ENCODE measurements around the gene BCR.
A peak's percentile ranks its signal among the peaks of the same experiment; 100 is the strongest.

The BCR gene

DNA sequence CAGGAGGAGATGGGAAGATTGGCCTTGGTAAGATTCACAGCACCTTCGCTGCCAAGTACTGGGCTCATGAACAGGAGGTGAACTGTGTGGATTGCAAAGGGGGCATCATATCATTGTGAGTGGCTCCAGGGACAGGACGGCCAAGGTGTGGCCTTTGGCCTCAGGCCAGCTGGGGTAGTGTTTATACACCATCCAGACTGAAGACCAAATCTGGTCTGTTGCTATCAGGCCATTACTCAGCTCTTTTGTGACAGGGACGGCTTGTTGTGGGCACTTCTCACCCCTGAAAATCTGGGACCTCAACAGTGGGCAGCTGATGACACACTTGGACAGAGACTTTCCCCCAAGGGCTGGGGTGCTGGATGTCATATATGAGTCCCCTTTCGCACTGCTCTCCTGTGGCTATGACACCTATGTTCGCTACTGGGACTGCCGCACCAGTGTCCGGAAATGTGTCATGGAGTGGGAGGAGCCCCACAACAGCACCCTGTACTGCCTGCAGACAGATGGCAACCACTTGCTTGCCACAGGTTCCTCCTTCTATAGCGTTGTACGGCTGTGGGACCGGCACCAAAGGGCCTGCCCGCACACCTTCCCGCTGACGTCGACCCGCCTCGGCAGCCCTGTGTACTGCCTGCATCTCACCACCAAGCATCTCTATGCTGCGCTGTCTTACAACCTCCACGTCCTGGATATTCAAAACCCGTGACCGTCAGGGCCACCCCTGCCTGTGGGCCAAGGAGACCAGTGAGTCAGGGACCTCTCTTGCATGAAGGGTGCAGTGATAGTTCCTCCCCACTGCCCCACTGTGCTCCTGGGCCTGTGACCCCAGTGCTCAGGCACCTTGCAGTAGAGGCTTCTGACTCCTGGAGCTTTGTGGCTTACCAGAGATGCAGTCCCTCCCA is 83.6 kb downstream of the BCR start:
- DNase-seq (ENCODE audit: low spot score): peak; percentile 89

DNA sequence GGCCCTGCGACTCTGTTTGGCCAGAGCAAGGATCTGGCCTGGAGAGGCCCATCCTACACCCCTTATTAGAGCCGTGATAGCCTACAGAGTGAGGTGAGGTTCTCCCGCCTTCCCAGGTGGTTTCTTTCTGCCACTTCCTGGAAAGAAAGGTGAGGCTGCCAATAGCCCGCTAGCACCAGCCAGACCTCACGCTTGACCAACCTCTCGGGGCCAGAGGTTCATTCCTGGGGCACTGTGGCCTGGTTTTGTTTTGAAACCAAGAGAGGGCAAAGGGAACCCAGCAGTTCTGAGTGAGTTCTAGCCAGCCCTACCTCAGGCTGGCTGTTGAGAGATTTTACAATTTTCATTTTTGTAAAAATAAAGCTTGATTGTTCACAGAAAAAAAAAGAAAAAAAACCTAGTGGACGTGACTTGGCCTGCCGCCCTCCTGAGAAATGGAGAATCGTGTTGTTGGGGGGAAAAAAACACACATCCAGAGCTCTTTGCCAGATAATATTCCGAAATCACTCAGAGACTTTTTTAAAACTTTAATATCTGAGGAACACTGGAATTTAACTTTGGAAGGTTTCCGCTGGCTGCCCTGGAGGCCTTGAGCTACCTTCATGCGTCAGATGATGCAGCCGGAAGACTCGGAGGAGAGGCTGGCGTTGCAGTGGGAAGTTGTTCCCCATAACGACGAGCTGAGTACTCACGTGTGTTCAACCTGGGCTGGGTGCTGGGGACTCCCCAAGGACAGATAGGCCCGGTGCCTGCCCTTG is 84.5 kb downstream of the BCR start:
- peak; percentile 83 for DNase-seq (ENCODE audit: low spot score)

DNA sequence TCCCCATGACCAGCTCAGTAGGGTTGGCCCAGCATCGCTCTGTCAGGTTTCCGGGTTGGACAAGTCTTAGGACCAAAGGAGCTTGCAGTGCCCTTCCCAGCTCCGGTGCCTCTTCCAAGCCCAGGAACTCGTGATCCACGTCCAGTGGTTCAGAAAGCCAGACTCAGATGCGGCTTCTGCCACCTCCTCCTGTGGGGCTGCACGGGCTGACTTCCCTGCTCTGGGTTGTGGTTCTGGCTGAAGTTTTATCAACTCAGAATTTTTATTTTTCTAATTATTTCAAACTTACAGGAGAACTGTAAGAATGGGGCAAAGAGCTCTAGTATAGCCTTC is 85.0 kb downstream of the BCR start:
- DNase-seq (ENCODE audit: low spot score): no peak

DNA sequence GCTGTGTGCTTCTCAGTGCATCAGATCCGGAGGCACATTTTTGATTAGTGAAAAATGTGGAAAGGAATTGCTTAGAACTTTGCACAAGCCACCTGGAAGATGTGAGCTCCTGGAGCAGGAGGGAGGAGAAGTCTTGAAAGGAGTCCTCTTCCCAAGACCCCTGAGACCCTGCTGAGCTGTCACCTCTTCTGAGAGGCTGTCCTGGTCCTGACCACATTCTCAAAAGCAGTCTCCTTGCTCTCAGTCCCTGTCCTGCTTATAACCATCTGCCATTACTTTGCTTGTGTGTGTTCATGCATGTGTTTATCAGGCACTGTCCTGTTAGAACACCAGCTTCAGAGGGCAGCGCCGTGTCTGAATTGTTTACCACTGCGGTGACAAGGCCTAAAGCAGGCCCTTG is 86.5 kb downstream of the BCR start:
- DNase-seq (ENCODE audit: low spot score): no peak

DNA sequence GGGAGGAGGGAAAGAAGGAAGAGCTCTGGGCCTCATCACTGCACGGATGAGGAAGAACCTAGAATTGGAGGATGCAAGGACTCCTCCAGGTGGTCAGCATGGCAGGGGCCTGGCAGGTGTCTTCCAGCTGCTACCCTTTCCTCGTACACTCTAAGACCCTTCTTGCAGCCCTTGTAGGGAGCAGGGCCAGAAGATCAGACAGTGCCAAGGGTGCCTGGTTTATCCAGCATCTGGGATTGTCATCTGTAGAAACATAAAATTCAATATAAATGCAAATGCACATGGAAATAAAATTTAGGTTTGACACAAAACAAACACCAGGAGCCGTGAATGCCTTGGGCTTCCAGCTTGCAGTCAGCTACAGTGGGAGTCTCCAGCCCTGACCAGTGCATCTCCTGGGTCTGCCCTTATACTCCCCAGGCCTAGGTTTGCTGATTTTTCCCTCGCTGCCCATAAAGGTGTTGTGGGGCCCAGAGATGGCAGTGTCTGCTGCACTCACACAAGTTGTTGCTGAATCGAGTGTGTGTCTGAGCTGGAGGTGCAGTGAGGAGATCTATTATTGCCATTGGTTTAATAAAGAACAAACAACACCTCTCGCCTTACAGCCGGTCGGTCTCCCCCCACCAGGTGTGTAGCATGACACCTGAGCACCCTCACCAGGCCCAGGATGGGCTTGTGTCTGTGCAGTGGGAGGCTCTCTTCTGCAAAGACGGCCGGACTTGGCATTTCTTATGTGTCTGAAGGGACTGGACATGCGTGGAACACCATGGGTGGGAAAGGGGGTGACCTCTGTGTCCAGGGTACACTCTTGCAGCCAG is 87.1 kb downstream of the BCR start:
- no peak for DNase-seq (ENCODE audit: low spot score)

DNA sequence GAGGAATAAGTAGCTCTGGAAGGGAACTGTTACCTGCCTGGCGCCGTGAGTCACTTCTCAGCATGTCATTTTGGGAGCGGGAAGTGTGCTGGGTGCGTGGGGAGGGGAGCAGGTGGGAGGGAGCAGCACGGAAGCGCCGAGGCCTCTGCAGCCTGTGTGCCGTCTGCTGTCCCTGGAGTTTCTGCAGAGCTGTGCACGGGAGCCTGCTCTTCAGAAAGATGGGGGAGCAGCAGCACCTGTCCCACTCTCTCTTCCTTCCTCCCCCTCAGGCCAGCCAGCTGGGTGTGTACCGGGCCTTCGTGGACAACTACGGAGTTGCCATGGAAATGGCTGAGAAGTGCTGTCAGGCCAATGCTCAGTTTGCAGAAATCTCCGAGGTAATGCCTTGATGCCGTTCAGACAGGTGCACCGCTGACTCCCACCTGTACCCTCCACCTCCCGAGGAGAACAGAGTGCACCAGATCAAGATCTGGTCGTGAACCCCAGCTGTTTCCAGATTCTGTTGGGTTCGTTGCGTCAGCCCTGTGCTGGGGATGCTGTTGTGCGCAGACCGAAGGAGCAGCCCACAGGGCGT is 87.9 kb downstream of the BCR start:
- peak; percentile 28 for DNase-seq (ENCODE audit: low spot score)

DNA sequence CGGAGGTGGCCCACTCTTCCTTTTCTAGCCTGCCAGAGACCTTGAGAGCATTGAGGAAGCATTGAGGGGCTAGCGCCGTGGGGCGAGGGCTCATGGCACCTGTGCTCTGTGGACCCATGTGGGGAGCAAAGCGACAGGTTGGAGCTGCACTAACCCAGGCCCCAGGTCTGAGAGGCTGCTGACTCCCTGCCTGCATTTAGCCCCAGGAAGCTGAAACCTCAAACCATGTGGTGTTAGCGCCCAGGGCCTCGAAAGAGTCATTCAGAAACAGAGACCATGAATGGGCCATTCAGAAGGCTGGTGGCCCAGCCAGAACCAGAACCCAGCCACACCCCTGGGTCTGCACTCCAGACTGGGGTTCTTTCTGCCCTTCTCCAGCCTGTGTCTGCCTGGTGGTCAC is 88.6 kb downstream of the BCR start:
- no peak for DNase-seq (ENCODE audit: low spot score)

DNA sequence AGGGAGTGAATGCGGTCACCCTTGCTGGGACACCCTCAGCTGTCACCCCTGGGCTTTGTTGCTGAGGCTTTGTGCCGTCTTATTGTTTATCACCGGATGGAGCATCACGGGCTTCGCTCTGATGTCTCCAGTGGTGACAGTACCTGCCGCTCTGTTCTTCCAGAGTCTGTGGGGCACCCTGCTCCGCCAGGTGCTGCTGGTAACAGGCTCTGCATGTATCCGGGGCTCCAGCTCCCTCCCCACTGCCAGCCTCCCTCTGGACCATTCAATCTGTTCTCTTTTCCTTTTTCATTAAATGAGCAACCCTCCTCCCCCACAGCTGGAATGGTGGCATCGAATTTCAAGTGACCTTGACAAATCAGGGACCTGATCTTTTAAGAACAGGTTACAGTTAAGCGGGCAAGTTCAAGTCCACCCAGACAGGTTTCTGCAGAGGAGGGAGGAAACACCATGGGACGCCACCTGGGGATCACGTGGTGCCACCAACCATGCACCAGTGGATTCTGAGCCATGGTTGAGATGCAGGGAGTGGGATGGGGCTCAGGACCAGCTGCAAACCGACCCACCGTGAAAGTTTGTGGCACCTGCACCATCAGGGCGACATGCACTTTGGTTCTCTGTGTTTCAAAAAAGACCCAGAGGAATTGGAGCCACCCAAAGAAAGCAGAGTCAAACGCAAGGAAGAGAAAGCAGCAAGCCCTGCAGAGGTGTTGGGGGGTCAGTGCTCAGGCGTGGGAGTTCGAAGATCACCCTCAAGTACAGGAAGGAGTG is 89.3 kb downstream of the BCR start:
- no peak for DNase-seq (ENCODE audit: low spot score)

DNA sequence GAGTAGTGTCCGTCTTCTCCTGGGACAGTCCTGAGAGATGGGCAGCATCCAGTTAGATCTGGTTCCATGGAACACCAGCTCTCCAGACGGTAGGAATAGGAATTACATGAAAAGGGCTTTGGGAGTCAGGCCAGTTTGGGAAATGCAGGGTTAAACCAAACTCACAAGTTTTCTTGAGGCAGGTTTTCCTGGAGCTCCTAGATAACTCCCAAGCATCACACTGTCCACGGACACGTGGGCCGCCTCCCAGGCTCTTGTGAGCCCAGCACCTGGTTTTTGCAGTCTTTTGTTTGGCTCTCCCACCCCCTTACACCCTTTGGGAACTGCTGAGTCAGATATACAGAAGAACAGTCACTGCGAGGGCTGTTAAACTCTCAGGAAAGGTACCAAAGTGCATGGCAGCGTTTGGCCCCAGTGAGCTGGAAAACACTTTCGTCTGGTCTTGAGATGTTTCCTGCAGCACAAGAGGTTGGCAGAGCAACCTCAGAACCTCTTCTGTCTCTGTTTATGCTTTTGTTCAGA is 90.0 kb downstream of the BCR start:
- DNase-seq (ENCODE audit: low spot score): no peak

DNA sequence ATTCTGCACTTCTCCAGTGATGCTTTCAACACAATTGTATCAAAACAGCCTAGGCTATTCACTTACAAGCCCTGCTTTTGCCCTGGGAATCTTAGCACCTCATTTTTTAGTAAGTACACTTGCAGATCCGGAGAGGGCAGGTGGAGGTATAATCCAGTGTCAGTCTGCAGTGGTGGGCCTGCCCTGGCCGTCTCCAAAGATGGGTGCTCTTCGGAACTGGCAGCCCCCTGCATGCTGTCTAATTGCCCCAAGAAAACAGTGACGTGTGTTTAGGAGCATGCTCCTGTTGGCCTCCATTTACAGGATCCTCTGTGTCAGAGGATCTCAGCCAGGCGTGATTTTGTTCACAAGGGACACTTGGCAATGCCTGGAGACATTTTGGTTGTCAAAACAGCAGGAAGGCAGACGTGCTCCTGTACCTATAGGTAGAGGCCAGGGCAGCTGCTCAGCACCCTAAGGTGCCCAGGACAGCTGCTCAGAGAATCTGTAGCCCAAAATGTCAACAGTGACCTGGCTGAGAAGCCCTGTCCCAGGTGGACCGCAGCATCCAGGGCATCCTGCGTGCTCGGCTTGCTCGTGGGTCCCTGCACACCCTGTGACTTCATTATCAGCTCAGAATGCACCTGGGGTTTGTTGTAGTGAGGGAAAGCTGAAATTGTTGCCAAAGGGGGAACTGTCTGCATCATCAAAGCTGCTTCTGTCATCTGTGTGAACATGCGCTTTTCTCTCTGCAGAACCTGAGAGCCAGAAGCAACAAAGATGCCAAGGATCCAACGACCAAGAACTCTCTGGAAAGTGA is 90.7 kb downstream of the BCR start:
- no peak for DNase-seq (ENCODE audit: low spot score)

DNA sequence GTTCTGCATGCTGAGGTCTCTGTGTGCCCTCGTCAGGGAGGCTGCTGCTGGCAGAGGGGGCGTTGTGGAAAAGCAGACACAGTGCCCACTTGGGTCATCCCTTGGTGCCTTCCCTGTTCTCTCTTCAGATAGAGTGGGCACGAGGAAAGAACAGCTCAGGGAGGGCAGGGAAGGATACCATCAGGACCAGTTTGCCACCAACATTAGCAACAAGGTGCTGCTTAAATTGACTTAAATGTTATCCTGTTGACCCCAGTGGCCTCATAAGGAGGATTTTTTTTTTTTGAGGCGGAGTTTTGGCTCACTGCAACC is 91.2 kb downstream of the BCR start:
- DNase-seq (ENCODE audit: low spot score): no peak

DNA sequence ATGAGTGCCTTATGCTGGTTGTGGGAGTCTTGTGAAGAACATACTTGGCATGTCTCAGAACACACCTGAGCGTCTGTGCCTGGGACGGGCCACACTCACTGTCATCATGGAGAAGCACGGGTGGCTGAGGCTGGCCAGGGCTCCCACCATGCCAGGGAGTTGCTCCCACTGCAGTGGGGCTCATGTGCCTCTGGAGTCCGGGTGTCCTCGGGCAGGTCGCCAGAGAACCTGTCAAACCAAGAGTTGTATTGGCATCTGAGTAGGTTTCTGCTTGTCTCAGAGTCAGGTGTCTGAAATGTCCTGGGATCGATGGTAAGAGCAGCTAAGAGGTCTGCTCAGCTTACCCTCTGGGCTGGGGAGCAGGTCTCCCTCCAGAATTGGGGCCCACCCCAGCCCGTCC is 92.1 kb downstream of the BCR start:
- no peak for DNase-seq (ENCODE audit: low spot score)

DNA sequence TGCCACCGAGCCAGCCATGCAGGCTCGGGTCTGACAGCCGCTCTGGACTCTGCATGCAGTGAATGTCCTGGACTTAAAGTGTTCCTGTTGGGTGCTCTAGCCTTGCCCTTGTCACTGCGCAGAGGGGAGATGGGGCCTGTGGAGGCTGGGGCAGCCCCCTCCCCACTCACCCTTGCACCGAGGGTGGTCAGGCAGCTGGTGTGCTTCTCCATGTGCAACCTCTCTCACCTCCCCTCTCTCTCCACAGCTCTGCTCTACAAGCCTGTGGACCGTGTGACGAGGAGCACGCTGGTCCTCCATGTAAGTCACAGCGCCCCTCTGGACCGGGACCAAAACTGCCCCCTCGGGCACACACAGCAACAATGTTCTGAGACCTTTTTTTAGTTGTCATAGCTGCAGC is 92.5 kb downstream of the BCR start:
- DNase-seq (ENCODE audit: low spot score): no peak

DNA sequence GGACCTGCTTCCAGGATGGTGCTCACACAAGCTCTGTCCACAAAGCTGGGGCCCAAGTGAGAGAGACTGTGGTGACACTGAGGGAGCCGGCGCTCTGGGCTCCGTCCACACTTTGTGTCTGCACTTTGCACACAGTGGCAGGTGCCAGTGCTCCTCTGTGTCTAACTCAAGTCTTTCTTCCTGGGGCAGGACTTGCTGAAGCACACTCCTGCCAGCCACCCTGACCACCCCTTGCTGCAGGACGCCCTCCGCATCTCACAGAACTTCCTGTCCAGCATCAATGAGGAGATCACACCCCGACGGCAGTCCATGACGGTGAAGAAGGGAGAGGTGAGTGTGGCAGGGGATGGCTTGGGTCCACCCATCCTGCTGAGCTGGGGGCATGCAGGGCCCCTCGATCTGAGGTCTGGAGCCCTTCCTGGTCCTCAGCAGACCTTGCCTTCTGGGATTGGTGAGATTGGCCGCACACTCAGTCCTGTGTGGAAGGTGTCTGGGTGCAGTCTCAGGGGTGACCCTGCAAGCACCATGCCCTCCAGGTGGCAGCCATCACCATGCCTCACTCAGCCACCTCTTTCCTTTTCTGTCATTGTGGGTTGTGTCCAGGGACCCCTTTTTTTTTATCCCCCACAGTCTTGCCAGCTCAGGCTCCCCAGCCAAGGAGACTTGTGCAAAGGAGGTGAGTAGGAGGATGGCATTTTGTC is 93.3 kb downstream of the BCR start:
- no peak for DNase-seq (ENCODE audit: low spot score)

DNA sequence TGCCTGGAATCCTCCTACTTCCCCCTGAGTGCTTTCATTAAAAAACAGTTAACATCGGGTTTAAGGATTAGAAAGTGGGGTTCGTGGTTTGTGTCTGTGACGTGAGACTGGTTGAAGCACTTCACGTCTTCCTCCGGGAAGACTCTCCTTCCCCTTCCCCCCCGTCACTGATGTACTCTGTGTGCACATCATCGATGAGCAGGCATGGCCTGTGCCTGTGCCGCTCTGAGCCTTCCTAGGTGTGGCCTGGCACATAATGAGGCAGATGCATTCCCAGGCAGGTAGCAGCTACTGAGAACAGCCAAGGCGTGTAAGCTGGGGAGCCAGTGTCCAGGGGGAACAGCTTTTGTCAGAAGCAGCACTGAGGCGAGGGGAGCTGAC is 93.8 kb downstream of the BCR start:
- DNase-seq (ENCODE audit: low spot score): no peak

DNA sequence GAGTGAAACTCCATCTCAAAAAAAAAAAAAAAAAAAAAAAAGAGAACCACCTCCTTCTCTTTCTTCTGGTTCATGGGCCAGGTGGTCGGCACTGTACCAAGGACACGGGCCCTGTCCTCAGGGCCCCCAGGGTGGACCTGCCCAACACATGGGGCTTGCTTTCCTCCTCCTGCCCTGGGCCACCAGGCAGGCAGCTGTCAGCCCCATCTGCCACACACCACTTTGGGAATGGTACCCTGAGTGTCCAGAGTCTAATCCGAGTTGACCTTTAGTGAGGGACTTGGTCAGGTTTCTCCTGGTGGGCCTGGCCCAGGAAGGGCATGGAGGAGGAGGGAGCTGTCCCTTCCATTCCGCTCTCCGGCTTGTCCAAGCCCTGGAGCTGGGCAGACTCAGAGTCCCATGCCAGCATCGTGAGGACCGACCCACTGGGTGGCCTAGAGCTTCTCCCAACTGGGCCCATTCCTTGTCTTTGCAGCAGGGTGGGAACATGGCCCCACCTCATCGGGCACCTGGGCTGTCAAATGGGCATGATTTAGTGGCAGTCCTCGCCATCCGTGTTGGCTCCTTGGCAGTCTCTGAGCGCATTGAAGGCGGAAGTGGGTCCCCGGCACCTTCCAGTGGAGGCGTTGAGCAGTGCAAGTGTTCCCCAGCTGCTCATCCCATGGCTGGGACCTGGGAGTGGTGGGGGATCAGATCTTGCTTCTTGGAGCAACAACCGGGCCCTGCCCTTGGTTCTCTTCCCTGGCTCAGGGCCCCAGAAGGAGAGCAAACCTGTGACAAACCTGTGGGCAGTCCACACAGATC is 94.8 kb downstream of the BCR start:
- no peak for DNase-seq (ENCODE audit: low spot score)

DNA sequence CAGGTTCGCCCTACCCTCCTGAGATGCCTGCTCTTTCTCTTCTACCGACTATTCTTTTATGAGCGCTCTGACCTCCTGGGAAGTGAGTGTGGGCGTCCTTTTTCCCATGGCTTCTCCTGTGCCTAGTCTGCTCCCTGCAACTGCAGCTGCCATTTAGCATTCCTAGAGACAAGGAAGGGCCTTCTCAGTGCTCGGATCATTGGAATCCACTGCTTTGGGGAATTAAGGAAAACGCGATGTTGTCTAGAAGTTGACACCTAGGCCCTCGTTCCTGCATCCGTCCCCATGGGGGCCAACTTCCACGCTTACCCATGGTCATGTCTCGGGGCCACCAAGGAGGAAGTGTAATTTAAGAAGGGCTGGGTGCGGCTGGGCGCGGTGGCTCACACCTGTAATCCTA is 95.4 kb downstream of the BCR start:
- DNase-seq (ENCODE audit: low spot score): no peak

DNA sequence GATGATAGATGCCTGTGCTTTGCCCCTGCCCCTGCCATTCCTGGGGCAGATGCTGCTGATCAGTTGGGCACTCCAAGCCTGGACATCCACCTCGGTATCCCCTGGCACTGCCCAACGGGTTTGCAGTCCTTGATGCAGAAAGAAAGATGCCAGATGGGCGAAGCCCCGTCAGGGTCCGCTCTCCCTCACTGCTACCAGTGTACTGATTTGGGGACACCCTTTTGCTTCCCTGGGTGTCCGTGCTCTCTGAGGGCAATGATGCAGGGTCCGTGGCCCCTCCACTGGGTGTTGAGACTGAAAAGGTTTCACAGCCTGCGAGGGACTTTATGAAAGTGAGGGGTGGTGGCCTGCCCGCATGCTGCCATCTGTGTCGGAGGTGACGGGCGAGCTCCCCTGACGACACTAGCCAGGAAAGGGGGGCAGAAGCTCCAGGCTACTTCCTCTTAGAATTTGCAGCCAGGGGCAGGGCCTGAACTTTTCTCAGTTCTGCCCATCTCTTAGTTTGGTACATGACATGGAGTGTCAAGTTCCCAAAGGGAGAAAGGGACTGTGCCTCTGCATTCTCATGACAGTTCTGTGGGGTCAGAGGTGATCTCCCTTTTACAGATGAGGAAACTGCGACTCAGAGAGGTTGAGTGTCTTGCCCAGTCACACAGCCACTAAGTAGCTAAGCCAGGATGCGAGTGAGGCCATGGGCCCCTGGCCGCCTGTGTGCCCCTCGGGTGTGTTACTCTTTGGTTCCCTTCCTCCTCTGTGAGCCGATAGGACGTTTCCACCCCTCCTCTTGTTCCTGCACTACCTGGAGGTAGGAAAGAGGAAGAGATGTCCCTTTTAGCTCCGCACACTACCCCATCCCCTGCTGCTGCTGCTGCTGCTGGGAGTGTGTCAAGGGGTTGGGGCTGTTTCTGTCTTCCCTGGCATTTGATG is 96.6 kb downstream of the BCR start:
- no peak for DNase-seq (ENCODE audit: low spot score)
